GM19324 (cell line): Measurements from ENCODE around the gene CA10.

ENCODE experiments used
- ATAC-seq: cut with Tn5 transposase; IDR thresholded peaks from one replicate; pipeline ENCODE4 v1.9.1; 2021; ENCODE audit warnings: mild to moderate bottlenecking, moderate library complexity; ENCODE audit not compliant: unreplicated experiment, low FRiP score

The CA10 gene

DNA sequence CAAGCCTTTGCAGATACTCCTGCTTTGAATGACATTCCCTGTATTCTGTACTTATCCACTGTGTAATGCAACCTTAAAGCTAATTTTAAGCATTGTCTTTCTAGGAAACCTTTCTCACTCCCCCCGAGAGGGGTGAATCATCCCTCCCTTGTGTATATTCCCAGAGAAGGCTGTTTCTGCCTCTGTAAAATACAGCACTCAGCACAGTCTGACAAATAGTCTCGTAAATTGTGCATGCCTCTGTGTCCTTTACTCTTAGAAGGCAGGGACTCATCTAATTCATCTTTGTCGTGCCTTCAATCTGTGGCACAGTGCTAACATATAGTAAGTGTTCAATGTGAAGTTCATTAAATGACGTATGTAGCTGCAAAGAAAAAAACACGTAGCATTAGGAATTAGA, 200.7 kb downstream of the CA10 start:
- no peak for ATAC-seq

DNA sequence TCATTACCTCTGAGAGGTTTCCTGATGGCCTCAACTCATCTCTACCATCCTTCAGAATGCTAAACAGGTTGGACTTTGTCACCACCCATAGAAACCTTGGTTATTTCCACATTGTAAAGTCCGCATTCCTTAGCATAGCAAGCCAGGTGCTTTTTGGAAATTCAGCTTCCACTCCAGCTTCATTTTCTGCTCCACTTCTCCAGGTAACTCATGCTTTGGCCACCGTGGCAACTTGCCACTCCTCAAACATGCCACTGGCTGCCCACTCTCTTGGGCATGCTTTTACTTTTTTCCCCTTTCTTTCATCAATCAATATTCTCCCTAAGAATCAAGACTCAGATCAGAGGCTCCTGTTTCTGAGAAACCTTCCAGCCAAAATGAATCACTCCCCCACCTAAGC, 203.3 kb downstream of the CA10 start:
- ATAC-seq: no peak

GRCh38 chr17:51954232-51954765, 204.2 kb downstream of the CA10 start:
- ATAC-seq: no peak

DNA sequence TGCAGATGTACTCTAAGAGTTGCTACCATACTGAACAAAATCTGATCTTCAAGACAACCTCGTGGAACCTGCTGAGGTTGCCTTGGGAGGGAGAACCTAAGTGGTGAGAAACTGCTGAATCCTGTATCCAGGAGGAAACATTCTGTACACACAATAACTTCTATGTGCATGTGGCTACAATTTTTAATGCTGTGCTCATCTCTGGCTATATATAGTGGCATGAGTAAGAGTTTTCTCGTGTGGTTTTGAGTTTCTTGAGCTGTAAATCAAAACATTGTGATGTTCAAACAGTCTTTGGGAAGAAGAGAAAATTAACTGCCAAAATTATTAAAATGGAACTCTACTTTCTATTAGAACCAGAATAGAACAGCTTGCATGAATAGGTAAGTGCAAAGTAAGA, 206.8 kb downstream of the CA10 start:
- ATAC-seq: no peak

DNA sequence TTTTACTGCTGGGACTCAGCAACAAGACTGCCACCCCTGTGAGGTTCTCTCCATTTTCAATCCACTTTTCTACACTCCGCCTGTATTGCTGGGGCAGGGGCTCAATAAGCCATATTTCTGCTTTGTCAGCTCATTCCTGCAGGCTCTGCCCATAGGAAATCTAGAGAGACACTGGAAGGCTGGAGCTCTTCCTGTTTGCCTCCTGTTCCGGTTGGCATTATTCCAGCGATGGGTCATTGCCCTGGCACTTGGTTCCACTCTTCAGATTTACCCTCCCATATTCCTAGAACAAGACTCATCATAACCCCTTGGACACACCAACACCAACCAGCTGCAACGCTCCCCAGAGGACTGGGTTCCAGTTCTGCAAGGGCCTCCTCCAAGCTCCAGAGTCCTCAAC, 210.4 kb downstream of the CA10 start:
- ATAC-seq: no peak

- no peak for ATAC-seq
These were observed 211.3 kb downstream of the CA10 start for GRCh38 chr17:51947160-51947735.

DNA sequence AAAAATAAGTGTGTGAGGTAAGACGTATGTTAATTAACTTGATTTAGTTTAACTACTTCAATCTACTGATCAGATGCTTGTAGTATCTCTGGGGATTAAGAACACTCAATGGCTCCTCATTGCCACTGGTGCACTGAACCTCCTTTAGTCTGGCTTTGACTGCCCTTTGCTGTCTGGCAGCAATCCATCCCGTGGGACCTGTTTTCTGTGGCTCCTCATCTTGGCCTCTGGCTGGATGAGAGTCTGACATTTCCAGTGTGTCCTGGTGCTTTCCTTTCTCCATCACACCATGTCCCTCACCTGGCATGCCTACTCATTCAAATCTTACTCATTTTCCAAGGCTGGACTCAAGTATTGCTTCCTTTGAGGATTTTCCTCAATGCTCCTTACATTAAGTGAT, 212.2 kb downstream of the CA10 start:
- no peak for ATAC-seq

- ATAC-seq: no peak
These were observed 217.2 kb downstream of the CA10 start for GRCh38 chr17:51941272-51941671.

DNA sequence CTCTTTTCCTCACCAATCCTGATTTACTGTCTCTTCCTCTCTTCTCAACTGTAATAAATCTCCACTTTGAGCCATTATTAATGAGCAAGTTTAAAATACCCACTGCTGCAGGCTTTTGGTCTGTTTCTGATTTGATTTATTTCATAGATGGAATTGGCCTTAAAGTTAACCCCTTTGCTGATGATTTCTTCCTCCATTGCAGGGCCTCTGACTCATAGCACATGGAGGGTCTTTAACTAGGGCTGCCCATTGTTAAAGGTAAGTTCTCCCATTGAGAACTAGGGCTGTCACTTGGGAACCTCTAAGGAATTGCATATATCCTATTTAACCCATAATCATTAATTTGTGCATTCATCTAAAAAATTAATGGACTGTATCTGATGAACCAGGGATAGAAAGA, 221.2 kb downstream of the CA10 start:
- ATAC-seq: no peak

DNA sequence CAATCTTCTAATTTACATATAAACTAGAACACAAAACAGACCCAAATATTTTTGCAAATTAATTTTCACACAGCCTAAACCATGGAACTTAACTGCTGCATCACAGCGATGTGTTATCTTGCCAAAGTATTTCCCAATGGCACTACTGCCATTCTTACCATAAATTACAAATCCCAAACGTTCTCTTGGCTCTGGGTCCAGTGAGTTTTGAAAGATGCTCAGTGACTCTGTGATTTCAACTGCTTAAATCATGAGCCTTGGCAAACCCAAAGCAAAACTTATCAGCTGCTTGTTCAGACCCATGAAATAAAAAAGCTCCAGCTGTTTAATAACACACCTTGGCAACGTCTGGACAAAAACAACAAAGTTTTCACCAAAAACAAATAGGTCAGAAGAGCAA, 223.0 kb downstream of the CA10 start:
- ATAC-seq: no peak

- ATAC-seq: no peak
These were observed 224.9 kb downstream of the CA10 start for GRCh38 chr17:51933647-51934046.

DNA sequence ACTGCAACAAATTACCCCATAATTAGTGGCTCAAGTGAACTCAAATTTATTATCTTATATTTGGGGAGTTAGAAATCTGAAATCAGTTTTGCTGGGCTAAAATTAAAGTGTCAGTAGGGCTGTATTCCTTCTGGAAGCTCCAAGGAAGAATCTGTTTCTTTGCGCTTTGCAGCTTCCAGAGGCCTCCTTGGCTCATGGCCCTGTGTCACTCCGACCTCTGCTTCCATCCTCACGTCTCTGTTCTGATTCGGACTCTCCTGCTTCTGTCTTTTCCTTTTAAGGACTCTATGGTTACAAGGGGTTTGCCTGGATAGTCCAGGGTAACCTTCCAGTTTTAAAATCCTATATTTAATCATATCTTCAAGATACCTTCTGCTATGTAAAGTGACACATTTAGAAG, 232.1 kb downstream of the CA10 start:
- ATAC-seq: no peak

DNA sequence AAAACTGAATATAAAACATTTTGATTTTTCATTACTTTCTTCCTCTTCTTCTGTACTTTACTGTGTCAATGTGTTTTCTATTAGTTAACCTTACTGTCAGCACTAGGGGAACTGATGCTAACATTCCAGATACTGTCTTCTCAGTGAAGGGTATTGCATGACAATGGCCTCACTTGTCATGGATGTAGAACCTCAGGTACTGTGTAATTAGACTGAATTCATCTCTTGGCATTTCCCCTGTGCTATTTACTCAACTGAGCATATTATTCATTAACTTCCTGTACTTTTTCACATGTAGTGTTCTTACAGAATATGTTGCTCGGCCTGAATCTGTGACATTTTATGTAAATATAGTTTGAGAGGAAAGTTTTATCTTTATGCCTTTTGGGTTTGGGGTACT, 237.0 kb downstream of the CA10 start:
- no peak for ATAC-seq

DNA sequence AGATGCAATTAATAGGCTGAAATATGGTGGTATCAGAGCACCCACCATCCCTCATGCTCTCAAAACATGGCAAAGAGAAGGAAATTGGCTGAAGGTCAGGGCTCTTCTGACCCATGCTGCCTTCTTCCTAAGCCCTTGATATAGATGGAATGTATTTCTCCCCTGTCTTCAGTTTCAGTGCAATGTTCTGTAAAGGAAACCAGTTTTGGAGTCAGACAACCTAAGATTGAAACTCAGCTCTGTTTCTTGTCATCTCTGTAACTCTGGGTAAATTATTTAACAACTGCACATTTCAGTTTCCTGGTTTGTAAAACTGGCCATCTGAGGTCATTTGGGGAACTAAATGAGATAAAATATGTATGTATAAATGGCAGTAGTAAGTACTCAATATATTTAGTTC, 243.9 kb downstream of the CA10 start:
- no peak for ATAC-seq

DNA sequence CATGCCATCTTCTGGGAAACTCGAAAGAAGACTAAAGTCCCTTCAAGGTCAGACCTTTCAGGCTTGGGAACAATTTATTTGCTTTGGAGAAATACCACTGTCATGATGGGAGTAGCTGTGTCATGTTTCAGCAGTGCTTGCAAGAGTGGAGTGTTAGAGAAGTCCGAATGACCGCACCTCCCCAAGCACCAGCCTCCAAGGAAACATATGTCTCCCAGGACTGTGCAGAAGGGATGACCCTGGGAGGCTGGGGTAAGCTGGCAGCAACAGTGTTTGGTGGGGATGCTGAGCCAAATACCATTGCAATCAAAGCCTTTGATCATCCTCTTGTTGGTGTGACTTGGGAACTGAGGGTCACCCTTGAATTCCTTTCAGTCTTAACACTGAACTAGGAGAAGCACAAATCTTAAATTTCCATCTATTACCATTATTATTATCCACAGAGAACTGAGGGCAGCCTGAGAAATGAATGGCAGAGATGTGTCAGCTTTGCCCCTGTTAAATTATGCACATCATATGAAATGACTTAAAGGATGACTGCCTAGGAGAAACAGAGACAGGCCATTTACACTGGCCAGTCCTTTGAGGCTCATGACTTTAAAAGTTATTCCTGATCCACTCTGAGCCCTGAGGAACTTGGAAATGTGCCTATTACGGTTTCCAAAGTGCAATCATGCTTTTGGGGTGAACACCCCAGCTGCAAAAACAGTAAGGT, 244.9 kb downstream of the CA10 start:
- ATAC-seq: no peak

DNA sequence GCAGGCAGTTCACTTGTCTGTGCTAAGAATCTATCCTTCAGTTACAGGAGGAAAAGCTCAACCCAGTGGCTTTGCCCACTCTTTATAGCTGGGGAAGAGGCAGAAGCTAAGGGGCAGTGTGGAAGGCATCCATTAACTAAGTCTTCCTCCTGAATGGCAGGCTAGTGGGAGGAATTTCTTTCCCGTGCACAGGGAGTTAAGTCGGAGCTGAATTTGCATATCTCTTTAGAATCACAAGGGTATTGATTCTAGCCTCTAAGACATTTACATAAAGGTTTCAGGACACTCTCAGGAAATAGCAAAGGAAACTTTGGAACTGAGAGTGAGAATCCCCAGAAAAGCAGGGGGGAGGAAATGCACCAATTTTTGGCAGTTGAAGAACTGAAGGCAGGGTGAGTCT, 245.6 kb downstream of the CA10 start:
- ATAC-seq: no peak

DNA sequence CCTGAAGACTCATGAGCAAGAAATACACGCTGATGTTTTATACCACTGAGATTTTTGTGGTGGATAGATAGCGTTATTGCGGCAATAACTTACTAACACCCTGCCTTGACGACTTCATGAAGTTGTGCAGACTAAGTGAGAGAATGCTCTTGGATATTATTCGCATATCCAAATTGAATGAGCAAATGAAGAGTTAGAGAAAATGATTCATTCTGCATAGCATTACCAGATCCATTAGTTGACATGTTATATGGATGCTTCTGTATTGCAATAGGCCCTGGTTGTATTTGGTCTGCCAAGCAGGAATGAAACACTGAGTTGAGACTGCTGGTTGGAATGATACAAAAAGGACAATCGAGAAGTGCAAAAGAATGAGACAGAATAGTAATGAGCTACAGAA, 247.3 kb downstream of the CA10 start:
- no peak for ATAC-seq

- ATAC-seq: no peak
These were observed 248.5 kb downstream of the CA10 start for GRCh38 chr17:51909971-51910370.

GRCh38 chr17:51908841-51909537, 249.5 kb downstream of the CA10 start:
- no peak for ATAC-seq

DNA sequence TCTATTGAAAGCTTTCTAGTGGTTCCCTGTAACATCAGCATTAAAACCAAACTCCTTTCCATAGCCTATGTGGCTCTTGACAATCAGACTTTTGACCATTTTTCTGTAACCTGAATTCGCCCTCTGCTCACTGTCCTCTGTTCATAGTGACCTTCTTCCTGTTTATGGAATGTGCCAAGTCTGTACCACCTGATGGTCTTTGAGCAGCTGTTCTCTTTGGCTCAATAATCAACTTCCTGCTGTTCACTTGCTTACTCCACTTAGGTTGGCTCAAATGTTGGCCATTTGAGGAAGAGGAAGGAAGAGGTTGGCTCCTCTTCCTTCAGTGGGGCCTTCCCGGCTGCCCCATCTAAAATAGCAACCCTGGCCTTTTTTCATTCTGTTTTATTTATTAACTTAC, 251.5 kb downstream of the CA10 start:
- ATAC-seq: no peak

DNA sequence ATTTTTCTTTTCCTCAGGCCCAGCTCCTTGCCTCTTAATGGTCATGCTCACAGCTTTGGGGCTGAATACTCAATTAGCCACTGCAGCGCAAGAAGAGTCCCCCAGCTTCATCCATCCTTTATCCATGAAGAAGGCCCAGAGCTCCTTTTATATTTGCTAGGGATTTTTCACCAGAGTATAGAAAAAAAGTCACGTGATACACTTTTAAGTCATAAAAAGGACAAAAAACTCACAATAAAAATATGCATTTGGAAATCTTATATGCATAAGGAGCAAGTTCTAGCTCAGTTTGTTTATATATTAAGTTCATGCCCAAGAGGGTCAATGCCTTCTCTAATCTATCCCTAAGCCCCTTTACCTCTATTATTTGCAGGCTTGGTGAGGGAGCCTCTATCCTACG, 254.1 kb downstream of the CA10 start:
- ATAC-seq: no peak

DNA sequence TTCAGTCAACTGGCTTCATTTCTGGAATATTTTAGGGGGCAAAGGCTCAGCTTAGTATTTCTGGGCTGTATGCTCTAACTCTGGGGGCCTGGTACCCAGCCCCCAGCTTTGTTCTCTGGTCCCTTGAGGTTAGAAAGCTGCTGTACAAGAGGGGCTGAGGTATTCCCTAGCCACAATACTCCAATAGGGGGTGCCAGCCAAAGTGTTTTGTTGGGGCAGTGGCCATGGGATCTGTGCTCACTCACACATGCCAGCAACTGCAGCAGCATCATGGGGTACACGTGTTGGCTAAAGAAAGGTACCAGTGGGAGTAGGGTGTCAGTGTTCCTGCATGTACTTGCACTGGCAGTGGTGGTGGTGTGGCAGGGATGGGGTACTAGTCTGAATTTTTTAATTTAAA, 257.3 kb downstream of the CA10 start:
- no peak for ATAC-seq
